ENCODE data around the gene UQCC2.

The UQCC2 gene

GRCh38 chr6:33744001-33744848, 32.7 kb upstream of the UQCC2 start:
- DNase-seq, result peak; percentile 39

DNA sequence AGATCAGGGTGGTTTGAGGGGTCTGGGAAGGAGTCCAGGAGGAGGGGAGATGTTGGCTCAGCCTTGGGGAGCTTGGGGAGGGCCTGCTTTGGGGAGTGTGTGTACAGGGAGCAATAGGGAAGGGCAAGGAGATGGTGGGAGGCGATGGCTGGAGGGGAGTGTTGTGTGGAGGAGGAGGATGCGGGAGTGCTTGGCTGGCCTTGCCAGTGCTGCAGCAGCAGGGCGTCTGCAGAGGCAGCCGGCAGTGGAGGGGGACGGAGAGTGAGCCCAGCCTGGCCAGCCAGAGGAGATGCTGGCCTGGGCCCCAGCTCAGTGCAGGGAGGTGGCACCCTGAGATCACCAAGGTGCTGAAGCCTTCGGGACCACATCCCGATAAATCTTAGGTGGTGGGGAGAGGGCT, 31.3 kb upstream of the UQCC2 start:
- no peak for DNase-seq

- DNase-seq, result no peak
Measured at GRCh38 chr6:33742092-33742491, 30.6 kb upstream of the UQCC2 start.

DNA sequence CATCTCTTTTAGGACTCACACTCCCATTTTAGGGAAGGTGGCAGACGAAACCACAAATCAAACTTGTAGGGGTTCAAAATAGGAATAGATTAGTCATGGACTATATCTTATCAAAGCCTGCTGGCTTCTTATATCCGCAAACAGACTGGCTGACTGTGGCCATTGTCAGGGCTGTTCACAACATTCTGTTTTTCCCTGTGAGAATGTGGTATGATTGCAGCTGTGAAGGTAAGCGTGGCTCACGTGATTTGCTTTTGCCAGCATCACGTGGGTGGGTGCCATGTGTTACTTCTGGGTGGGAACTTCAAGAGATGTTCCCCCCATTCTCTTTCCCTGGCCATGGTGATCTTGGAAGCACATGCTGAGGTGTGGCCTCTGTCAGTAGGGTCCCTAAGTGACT, 29.3 kb upstream of the UQCC2 start:
- DNase-seq, result no peak

DNA sequence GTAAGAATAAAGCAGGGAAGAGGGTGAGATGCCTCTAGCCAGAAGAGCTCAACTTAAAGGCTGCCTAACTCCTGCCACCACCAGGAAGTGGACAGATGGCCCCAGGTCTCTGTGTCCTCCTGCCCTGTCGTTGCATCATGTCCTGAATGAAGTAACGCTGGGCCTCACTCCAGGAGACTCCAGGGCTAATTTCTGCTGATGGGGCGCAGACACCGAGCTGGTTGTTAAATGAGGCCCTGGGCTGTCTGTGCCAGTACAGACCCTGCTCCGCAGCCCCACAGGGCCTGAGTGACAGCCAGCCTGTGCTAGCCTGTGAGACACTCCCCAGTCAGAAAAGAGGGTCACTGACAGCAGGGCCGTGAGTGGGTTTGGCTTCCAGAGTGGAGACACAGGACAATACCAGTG, 28.7 kb upstream of the UQCC2 start:
- DNase-seq, result no peak

- DNase-seq, result no peak
Measured at GRCh38 chr6:33739571-33739970, 28.1 kb upstream of the UQCC2 start.

DNA sequence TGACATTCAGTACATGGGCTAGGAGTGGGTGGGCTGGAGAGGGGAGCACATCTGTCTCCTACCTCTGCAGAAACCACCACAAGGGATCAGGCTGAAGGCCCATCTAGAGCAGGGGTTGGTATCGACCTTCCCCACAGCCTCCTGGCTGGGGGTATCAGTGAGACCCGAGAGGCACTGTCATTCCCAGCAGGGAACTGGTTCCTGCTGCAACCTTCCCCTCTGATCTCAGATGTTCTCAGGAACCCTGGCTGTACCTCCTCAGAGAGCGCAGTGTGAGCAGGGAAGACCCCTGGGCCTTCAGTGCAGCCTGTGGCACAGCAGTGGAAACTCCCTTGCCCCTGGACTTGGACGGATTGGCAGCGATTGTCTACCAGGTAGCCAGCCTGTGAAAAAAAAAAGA, 27.4 kb upstream of the UQCC2 start:
- DNase-seq, result no peak

GRCh38 chr6:33738153-33738552, 26.7 kb upstream of the UQCC2 start:
- DNase-seq, result no peak

DNA sequence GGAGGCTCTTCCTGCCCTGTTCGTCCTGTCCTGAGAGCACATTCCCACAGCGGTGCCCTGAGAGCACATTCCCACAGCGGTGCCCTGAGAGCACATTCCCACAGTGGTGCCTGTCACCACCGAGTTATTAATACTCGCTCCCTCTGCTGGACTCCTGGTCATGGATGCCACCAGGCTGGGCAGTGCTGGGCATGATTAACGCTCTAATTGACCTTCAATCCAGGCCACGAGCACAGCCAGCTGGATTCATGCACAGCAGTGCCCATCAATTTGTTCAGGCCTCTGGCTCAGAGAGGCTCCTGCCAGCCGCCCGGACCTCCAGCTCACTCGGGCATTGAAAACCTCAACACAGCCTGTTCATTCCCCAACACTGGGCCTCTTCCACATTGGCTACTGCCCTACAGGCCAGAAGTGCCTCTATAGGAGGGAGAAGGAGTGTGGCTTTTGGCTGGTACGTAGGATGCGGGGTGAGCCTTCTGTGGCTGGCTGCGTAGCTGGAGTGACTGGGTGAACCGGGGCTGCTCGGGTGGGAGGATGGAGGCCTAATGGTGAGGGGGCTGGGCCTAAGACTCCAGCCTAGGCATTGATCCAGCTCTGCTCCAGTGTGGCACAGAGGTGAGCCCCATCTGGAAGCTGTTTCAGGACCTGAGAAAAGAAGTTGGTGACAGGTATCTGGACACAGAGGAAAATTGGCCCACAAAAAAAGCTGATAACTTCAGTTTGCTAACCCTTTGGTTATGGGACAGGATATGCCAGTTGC, 25.9 kb upstream of the UQCC2 start:
- DNase-seq, result no peak

- no peak for DNase-seq
Measured at GRCh38 chr6:33735216-33735615, 23.7 kb upstream of the UQCC2 start.

- no peak for DNase-seq
Measured at GRCh38 chr6:33733709-33734007, 22.2 kb upstream of the UQCC2 start.

GRCh38 chr6:33732817-33733708, 21.6 kb upstream of the UQCC2 start:
- no peak for DNase-seq

GRCh38 chr6:33732385-33732784, 20.9 kb upstream of the UQCC2 start:
- no peak for DNase-seq

- DNase-seq, result no peak
Measured at GRCh38 chr6:33731751-33732282, 20.3 kb upstream of the UQCC2 start.

DNA sequence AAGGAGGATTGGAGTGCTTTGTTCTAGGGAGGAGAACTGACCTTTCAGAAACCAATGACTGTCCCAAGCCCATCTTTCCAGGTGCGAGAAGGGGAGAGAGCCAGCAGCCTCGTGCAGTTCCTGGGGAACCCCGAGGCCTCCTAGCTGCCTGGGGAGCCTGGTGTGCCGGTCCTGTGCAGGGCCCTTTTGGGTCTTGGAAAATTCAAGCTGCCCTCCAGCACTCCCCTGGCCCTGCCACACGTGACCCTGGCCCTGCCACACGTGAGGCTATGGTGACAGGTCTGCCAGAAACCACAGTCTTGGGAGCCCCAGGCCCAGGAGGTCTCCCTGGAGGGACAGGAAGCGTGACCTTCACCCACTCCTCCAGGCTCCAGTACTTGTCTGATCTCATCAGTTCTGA, 19.5 kb upstream of the UQCC2 start:
- no peak for DNase-seq

DNA sequence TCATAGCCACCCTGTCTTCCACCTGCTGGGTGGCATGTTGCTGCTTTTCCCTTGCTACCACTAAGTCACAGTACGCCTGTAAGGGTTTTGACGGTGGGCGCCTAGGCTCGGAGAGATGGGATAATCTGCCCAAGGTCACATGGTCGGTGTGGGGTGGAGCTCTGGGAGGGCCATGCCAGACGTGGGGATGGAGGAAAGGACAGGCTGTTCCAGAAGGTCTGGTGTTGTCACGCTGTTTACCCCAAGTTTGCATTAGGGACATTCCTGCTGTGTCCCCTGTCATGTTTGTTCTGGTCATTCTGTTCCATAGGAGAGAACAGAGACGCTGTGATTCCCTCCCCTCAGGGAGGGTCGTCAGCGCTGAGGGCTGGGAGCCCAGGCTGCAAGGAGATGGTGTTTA, 19.1 kb upstream of the UQCC2 start:
- no peak for DNase-seq

GRCh38 chr6:33729059-33729458, 17.6 kb upstream of the UQCC2 start:
- DNase-seq, result no peak

DNA sequence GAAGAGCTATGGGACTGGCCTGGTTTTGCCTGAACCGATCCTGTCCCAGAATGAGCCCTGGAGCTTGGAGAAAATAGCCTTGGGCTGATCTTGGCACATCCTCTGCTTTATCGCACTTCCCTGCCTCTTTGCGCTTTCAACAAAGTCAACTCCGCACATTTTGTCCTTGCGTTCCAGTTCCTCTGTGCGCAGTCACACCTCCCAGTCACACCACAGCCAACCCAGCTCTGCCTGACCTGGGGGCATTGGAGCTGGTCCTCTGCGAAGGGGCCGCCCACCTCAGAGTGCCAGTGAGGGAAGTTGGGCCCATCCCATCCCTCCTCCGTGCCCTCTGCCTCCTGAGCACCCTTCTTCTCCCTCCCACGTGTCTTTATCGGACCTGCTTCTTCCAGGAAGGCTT, 16.9 kb upstream of the UQCC2 start:
- DNase-seq, result no peak

DNA sequence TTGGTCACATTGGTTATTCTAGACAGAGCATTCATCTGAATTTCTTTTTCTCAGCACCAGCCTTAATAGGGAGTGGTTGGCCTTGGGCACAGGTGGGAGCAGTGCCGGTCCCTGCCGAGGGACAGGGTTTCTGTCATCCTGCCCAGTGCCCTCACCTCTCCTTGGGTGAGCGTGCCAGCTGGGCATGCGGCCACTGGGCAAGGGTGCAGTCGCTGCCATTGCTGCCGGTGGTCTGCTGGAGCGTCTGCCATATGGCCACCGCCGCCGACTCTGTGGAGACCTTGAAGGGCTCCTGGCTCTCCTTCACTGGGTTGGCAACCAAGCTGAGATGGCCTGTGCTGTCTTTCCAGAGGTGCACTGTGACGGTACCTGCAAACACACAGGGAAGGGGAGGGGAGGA, 16.4 kb upstream of the UQCC2 start:
- DNase-seq, result no peak

DNA sequence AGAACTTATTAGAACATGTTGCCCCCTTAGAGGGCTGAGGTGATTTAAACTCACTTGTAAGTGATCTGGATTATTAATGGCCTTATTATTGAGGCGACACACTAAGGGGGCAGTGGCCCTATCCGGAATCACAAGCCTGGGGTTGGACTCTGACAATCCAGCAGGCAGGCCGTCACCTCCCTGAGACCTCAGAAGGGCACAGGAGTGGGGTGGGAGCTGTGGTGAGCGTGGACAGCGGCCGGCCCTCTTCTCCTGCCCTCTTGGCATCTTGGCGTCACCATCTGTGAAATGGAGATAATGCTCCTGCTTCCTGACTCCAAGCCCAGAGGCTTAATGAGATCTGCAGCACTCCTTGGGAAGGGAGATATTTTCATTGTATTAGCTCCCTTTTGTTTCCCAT, 15.6 kb upstream of the UQCC2 start:
- no peak for DNase-seq

DNA sequence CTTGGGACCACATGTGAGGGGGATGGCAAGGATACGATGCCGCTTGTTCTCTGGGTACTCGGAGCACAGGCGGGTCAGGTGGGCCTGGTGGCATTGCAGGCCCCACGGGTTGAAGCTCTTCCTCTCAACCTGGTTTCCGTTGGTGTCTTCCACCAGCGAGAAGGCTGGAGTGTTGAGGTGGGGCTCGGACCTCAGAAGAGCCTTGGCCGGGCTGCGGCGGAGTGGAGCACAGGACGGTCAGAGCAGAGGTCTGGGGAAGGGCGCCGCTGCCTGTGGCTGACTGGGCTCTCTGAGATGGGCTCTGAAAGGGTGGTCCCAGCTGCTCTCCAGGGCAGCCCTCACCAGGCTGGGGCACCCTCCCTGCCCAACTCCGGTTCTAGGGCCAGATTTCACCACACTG, 15.2 kb upstream of the UQCC2 start:
- no peak for DNase-seq

- DNase-seq, result no peak
Measured at GRCh38 chr6:33725891-33726673, 14.6 kb upstream of the UQCC2 start.

DNA sequence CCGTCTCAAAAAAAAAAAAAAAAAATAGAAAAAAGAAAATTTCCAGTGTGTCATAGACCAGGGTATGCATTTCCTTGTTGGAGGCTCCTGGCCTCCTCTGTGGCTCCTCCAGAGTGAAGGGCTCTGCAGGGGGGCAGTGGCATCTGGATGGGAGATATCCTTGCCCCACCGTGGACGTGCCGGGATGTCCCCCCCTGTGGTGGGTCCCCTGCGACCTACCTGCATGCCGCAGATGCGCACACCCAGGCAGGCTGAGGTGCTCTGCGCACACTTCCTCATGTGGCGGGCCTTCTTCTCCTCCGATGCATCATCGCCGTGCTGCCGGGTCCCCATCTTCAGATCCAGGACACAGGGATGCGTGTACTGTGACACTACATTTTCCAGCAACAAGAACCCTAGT, 13.7 kb upstream of the UQCC2 start:
- DNase-seq, result no peak

Measured in NCI-H1048 (cell line).